Urinary bladder (tissue), 4 donors: ENCODE results near the gene HPSE2. TPM values are rescaled to one million over a fixed set of nuclear protein-coding genes. Genes with fewer than 3 reads are reported as not detected.

Experiments
- DNase-seq: peaks from one replicate; pipeline ENCODE4 v3.0.0-alpha.2; 2015; ENCODE audit errors: extremely low spot score
- H3K27ac ChIP-seq: one replicate; pipeline ENCODE4 v1.5.1; 2013; ENCODE audit warnings: low read depth, mild to moderate bottlenecking, moderate library complexity
- H3K36me3 ChIP-seq: one replicate; pipeline ENCODE4 v1.6.1; 2013; ENCODE audit warnings: mild to moderate bottlenecking, moderate library complexity; ENCODE audit not compliant: insufficient read depth
- H3K4me1 ChIP-seq: one replicate; pipeline ENCODE4 v1.6.1; 2013; ENCODE audit warnings: mild to moderate bottlenecking, moderate library complexity; ENCODE audit not compliant: insufficient read depth
- H3K4me3 ChIP-seq: one replicate; pipeline ENCODE4 v1.5.1; 2013; ENCODE audit warnings: low read depth, low read length
- WGBS: extraction: QIAGEN DNeasy Blood & Tissue Kit; methylation state at CpG from one replicate; pipeline ENCODE4 v1.1.7; 2013; 5-methylcytosine and 5-hydroxymethylcytosine counted together
- polyA plus RNA-seq: library from polyadenylated mRNA; stranded (reverse); fragments of 200-250 nt; gene quantifications from one replicate; pipeline ENCODE4 v1.2.3, GENCODE V29; 2013
- total RNA-seq: library from RNA; depleted of rRNA; stranded (reverse); fragments of >200 nt; gene quantifications from one replicate; pipeline ENCODE4 v1.2.3, GENCODE V29; 2014
- donor health status: healthy with polysubstance abuse.
- donor health status: healthy.

Gene HPSE2
- total and polyA plus RNA-seq, 2 donors: 46.3 to 48.1 TPM

DNA sequence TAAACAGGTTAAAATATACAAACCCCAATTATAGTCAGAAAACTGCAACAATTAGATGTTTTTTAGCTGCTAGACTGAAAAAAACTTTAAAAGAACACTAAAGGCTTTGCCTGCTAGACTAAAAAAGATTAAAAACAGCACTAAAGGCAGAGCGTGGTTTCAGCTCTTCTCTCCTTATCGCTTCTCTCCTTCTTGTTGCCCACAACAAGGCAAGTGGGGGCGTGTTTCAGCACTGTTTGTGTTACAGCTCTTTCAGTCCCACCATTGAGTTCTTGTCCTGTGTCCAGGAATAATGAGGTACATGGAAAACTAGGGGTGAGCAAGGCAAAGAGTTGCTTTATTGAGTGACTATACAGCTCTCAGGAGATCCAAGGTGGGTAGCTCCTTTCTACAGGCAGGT lies 112.3 kb downstream of the HPSE2 start:
- H3K4me1 ChIP-seq: no peaks in the 10 kb centered on the region
- H3K36me3 ChIP-seq: no peaks in the 10 kb centered on the region
- DNase-seq: no peak
- WGBS: 88% methylated on average over 3 of the region's 3 CpGs
- H3K27ac ChIP-seq: no peak overlapping the region
- H3K4me3 ChIP-seq: no peak overlapping the region

DNA sequence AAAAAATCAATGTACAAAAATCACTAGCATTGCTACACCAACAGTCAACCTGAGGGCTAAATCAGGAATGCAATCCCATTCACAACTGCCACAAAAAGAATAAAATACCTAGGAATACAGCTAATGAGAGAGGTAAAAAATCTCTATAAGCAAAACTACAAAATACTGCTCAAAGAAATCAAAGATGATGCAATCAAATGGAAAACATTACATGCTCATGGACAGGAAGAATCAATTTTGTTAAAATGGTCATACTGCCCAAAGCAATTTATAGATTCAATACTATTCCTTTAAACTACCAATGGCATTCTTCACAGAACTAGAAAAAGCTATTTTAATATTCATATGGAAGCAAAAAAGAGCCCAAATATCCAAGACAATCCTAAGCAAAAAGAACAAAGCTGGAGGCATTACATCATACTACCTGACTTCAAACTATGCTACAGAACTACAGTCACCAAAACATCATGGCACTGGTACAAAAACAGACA lies 116.3 kb downstream of the HPSE2 start:
- H3K4me3 ChIP-seq: no peak overlapping the region
- no peaks in the 10 kb centered on the region for H3K4me1 ChIP-seq
- DNase-seq: no peak
- no peak overlapping the region for H3K27ac ChIP-seq
- no peaks in the 10 kb centered on the region for H3K36me3 ChIP-seq

DNA sequence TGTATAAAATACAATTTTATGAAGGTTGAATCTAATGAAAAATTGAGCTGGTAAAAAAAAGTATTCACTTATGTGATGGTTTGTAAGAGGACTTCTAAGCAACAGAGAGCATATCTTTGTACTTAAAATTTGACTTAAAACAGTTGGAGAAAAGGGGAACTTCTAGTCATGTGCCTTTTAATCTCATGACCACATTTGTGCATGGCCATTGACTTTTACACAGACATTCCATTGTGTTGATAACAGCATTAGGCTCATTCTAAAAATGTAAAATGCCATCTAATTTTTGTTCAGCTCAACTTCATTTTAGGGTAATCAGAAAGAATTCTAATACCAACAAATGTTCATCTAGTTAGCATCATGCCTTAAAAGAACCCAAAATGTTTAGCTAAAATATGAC lies 119.9 kb downstream of the HPSE2 start:
- no peaks in the 10 kb centered on the region for H3K4me1 ChIP-seq
- H3K4me3 ChIP-seq: no peak overlapping the region
- no peaks in the 10 kb centered on the region for H3K36me3 ChIP-seq
- no peak for DNase-seq
- H3K27ac ChIP-seq: no peak overlapping the region

DNA sequence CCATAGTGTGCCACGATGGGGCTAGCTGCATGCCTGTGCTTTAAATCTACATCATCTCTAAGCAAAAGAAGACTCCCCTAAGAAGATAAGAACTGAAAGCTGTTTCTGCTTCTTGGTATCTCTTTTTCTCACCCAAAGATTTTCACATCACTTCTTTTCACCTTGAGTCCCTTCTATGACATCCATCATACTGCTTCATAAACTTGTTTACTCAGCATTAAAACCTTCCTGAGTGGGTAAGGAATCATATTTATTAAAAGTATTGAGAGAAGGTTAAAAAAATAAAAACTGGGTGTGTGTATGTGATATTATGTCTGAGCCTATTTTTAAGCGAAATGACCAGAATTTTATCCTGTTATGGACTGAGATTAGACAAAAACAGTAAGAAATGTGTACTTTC lies 150.3 kb downstream of the HPSE2 start:
- Histone ChIP-seq H3K27ac (no peak overlapping the region), H3K36me3 (no peaks in the 10 kb centered on the region), H3K4me3 (no peak overlapping the region), H3K4me1 (no peaks in the 10 kb centered on the region)
- WGBS: 87% methylated on average over 2 of the region's 2 CpGs
- no peak for DNase-seq

DNA sequence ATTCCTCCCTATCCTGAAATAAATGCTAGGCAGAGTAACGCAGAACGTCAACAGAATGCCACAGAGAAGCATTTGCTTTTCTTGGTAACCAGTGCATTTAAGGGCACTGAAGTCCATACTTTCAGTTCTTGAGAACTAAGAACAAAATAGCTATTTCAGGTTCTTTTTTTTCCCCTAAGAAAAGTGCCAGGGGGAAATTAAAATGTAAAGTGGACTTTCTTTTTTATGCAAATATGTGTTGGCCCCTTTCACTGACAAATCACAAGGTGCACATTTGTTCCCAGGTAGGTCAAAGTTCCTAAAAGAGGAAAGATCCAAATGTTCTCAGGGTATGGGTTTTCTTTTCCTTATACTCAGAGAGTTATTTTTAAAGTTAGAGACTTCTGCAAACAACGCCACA lies 151.5 kb downstream of the HPSE2 start:
- DNase-seq: no peak
- Histone ChIP-seq H3K4me3 (no peak overlapping the region), H3K27ac (no peak overlapping the region), H3K36me3 (no peaks in the 10 kb centered on the region), H3K4me1 (no peaks in the 10 kb centered on the region)
- WGBS: 65% methylated on average over 3 of the region's 3 CpGs

DNA sequence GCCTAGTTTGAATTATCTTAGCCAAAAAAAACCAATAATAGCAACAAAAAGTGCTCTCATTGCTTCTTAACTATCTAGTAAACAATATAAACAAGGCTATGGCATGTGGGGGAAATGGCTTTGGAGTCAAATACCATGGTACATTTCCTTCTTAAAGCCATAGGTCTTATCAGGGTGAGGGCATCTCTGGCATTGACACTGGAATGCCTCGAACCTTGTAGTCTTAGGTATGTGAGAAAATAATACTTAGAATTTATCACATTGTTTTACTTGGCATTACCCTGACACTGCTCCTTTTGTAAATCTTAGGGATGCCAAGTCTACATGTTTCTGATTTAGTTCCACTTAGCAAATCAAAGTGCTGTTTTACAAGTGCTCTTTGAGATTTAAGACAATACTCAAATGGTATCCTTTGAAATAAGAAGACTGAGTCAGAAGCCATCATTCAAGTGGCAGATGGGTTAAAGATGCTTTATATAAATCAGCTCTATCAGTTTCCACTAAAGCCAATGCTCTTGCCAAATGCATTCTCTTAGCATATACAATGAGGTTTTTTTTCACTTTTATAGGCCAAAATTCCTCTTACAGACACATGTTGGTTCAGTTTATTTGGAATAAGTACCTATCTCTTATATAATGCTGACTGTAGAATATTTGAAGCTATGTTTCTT lies 155.2 kb downstream of the HPSE2 start:
- Histone ChIP-seq H3K27ac (no peak overlapping the region), H3K36me3 (no peaks in the 10 kb centered on the region), H3K4me1 (no peaks in the 10 kb centered on the region), H3K4me3 (no peak overlapping the region)
- WGBS: 35% methylated on average over 1 of the region's 1 CpG
- DNase-seq: no peak

DNA sequence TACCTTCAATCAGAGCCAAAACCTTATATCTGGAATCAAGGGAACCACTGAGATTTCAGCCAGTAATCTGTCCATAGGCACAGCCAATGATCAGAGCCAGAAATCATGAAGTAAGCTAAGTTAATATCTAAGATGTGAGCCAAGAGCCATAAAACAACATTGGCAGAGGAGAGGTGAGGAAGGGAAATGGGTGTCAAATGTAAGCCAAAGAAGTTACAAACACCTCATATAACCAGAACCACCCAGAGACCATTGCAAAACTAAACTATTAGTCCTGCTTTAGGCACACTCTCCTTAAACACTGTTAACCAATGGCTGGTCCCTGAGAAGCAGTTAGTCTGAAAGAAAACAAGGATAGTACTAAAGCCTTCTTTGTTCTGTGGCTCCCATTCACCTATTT lies 173.1 kb downstream of the HPSE2 start:
- Histone ChIP-seq H3K4me1 (no peaks in the 10 kb centered on the region), H3K36me3 (no peaks in the 10 kb centered on the region), H3K4me3 (no peak overlapping the region), H3K27ac (peak overlapping the region; percentile 23)
- DNase-seq: no peak

DNA sequence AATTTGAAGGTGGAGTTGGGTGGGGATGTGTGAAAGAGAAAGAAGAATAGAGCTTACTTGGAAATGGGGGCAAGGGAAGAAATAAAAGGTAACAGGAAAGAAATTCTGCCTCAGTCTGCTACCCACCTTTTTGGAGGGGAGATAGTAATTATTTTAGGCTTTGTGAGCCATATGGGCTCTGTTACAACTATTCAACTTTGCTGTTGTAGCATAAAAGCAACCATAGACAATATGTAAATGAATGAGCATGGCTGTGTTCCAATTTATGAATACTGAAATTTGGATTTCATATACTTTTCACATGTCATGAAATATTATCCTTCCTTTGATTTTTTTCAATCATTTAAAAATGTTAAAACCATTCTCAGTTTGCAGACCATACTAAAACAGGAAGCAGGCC lies 176.9 kb downstream of the HPSE2 start:
- H3K27ac ChIP-seq: no peak overlapping the region
- no peak overlapping the region for H3K4me3 ChIP-seq
- H3K4me1 ChIP-seq: no peaks in the 10 kb centered on the region
- H3K36me3 ChIP-seq: no peaks in the 10 kb centered on the region
- DNase-seq: no peak

DNA sequence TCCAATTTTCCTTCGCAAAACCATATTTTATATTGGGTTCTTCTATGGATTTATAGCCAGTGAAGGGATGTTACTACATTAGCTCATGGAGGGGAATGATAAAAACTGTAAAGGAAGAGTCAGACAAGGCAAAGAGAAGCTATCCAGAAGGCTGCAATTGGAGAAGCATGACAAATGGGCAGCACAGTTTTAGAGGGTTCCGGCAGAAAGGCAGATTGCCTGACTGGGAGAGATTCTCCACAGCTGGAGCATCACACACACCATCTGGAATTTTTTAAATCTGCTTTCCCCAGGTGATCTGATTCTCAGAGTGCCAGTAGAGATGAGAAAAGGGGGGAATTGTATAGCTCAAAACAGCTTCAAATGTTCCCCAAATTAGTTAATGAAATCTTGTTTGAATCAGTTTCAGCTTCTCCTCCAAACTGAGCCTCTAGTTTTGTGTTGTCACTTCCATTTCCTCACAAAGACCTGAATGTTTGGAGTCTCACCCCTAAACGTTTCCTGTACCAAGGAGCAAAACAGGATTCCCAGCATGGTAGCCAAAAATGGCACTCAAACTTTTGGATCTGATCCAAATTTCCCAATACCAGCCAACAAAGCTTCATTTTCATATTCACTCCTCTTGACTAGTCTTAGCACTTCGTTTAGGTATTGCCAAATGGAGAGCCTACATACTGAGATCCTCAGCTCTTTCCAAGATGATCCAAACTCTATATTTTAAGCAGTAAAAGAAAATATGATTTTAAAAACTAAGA lies 177.5 kb downstream of the HPSE2 start:
- H3K36me3 ChIP-seq: no peaks in the 10 kb centered on the region
- H3K27ac ChIP-seq: no peak overlapping the region
- no peaks in the 10 kb centered on the region for H3K4me1 ChIP-seq
- 34% methylated on average over 4 of the region's 4 CpGs for WGBS
- no peak overlapping the region for H3K4me3 ChIP-seq
- DNase-seq: no peak

DNA sequence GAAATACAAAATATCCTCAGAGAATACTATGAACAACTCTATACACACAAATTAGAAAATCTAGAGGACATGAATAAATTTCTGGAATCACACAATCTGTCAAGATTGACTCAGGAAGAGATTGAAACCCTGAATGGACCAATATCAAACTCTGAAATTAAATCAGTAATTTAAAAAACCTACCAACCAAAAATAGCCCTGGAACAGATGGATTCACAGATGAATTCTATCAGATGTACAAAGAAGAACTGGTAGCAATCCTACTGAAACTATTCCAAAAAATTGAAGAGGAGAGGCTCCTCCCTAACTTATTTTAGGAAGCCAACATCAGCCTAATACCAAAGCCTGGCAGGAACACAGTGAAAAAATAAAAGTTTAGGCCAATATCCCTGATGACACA lies 190.0 kb downstream of the HPSE2 start:
- no peaks in the 10 kb centered on the region for H3K36me3 ChIP-seq

DNA sequence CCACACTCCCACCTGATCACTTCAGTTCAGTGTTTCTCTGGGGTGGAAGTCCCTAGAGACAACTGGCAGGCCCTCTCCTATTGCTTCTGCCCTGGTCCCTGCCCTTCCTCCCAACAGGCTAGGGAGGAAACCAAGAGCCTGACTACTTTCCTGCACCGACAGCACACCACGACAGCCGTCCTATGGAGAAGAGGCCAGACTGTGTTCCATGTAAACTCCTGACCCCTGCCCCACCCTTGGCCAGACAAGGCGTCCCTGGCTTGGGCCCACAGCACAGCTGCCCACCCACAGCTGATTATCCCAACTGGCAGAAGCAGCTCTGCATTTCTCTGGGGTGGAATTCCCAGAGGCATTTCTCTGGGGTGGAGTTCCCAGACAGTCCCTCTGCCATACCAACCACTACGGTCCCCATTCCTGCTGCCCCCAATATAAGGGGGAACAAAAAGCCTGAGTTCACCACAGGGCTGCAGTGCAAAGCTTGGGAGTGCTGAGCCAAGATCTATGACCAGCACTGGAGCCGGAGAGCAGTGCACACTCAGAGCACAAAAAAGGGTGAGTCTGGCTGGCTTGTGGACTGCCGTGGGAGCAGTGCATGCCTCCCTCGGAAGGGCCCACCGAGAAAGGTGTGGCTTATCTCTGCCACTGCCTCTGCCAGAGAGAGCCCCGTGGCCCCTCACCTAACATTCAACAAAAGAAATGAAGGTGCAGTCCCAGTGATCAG lies 193.4 kb downstream of the HPSE2 start:
- DNase-seq: no peak
- WGBS: 86% methylated on average over 10 of the region's 10 CpGs
- no peak overlapping the region for H3K4me3 ChIP-seq
- H3K27ac ChIP-seq: no peak overlapping the region
- no peaks in the 10 kb centered on the region for H3K4me1 ChIP-seq
- H3K36me3 ChIP-seq: no peaks in the 10 kb centered on the region

More for the DNA sequence above, 190.0 kb downstream of the HPSE2 start:
- Histone ChIP-seq H3K27ac (no peak overlapping the region), H3K4me3 (no peak overlapping the region), H3K4me1 (no peaks in the 10 kb centered on the region)
- DNase-seq: no peak

DNA sequence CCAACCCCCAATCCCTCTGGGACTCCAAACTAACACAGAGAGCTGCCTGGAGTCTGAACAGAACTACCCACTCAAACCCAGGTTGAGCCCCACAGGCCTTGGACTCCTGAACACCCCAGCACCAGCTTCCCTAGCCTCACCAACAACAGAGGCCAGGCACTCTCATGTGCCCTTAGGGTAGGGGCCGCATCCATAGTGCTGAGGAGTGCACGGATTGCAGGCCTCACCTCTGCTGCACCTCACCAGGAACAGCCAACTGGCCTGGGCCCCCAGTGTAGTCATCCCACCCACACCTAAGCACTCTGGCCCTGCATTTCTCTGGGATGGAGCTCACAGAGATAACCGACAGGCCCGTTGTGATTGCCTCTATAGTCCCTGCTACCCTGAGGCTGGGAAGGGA lies 194.2 kb downstream of the HPSE2 start:
- Histone ChIP-seq H3K36me3 (no peaks in the 10 kb centered on the region), H3K27ac (no peak overlapping the region), H3K4me3 (no peak overlapping the region), H3K4me1 (no peaks in the 10 kb centered on the region)
- WGBS: 96% methylated on average over 4 of the region's 4 CpGs
- no peak for DNase-seq

DNA sequence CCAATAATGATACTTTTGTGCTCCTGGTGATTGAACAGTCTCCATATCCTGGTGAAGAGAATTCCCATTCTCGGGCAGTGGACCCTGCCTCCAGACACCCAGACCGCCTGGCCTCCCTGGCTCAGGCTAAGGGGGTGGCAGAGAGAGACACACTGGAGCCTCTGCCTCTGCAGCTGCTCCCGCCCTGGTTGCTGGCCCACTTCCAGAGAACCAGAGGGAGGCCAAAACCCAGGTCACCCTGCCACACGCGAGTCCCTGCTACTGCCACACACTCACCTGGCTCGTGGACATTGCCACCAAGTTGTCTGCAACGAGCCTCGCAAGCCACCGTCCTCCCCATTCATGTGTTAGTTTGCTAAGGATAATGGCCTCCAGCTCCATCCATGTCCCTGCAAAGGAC lies 221.8 kb downstream of the HPSE2 start:
- no peaks in the 10 kb centered on the region for H3K36me3 ChIP-seq
- no peaks in the 10 kb centered on the region for H3K4me1 ChIP-seq
- no peak overlapping the region for H3K4me3 ChIP-seq
- DNase-seq: no peak
- WGBS: 90% methylated on average over 9 of the region's 9 CpGs
- H3K27ac ChIP-seq: no peak overlapping the region

DNA sequence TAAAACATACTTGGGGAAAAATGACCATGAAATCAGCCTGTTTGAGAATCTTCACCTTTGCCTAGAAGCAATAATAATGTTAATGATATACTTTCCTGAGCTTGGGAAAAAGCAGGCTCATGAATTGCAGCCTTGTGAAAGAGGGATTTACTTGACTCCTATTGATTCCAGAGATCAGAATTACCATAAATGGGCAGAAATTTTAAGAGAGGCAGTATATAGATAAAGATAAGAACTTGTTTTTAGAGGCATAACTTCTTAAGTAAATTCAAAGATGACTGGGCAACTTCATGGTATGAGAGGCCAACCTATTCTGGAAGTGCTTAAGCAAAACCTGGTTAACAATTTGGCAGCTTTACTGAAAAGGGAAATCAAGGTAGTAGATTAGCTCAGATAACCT lies 225.4 kb downstream of the HPSE2 start:
- DNase-seq: no peak
- Histone ChIP-seq H3K27ac (no peak overlapping the region), H3K4me1 (no peaks in the 10 kb centered on the region), H3K36me3 (no peaks in the 10 kb centered on the region), H3K4me3 (no peak overlapping the region)
